Karpas-422 (cell line): ENCODE results near the gene SRCIN1. TPM values are rescaled to one million over a fixed set of nuclear protein-coding genes. Genes with fewer than 3 reads are reported as not detected.

Experiments
- DNase-seq: peaks from one replicate; pipeline ENCODE4 v3.0.0-alpha.2; 2015
- H2AFZ ChIP-seq: fragments of 200-600 bp; sonication (generic); 2 replicates; pipeline ENCODE4 v1.6.1; 2014; ENCODE audit warnings: antibody characterized with exemption, low read length, mixed read lengths
- H3K27ac ChIP-seq: fragments of 200-600 bp; sonication (generic); 2 replicates; pipeline ENCODE4 v1.5.1; 2014; ENCODE audit warnings: mild to moderate bottlenecking, low read length, moderate library complexity
- H3K27me3 ChIP-seq: fragments of 200-600 bp; sonication (generic); 2 replicates; pipeline ENCODE4 v1.6.1; 2014; ENCODE audit warnings: low read length, mixed read lengths
- H3K36me3 ChIP-seq: fragments of 200-600 bp; sonication (generic); 2 replicates; pipeline ENCODE4 v1.6.1; 2014; ENCODE audit warnings: low read length, mixed read lengths; ENCODE audit not compliant: insufficient read depth
- H3K4me1 ChIP-seq: fragments of 200-600 bp; sonication (generic); 2 replicates; pipeline ENCODE4 v1.6.1; 2014; ENCODE audit warnings: mild to moderate bottlenecking, low read length, mixed read lengths
- H3K4me2 ChIP-seq: fragments of 200-600 bp; sonication (generic); 2 replicates; pipeline ENCODE4 v1.6.1; 2014; ENCODE audit warnings: low read length, low read depth, mild to moderate bottlenecking; ENCODE audit not compliant: poor library complexity, severe bottlenecking
- H3K4me3 ChIP-seq: fragments of 200-600 bp; sonication (generic); 2 replicates; pipeline ENCODE4 v1.5.1; 2014; ENCODE audit warnings: mild to moderate bottlenecking, antibody characterized with exemption, low read length, mixed read lengths
- H3K79me2 ChIP-seq: fragments of 200-600 bp; sonication (generic); 2 replicates; pipeline ENCODE4 v1.6.1; 2014; ENCODE audit warnings: mild to moderate bottlenecking, low read length, mixed read lengths
- H3K9ac ChIP-seq: fragments of 200-600 bp; sonication (generic); 2 replicates; pipeline ENCODE4 v1.6.0; 2014; ENCODE audit warnings: low read length
- H3K9me2 ChIP-seq: fragments of 200-600 bp; sonication (generic), shearing (Covaris generic); replicated peaks from 2 replicates; pipeline ENCODE4 v1.6.0; 2014; ENCODE audit warnings: mild to moderate bottlenecking, low read length, moderate library complexity; ENCODE audit not compliant: insufficient read depth
- H3K9me3 ChIP-seq: fragments of 300-700, 200-600 bp; sonication (generic); 2 replicates; pipeline ENCODE4 v1.6.1; 2014; ENCODE audit warnings: low read length, mixed read lengths
- H4K20me1 ChIP-seq: fragments of 200-600 bp; sonication (generic); 2 replicates; pipeline ENCODE4 v1.6.1; 2014; ENCODE audit warnings: mild to moderate bottlenecking, antibody characterized with exemption, low read length, low read depth; ENCODE audit not compliant: insufficient read depth
- total RNA-seq: library from RNA; depleted of rRNA; stranded (reverse); fragments of >200 nt; shearing (Covaris generic); gene quantifications from 2 replicates; pipeline ENCODE4 v1.2.3, GENCODE V29; 2014; ENCODE audit warnings: low replicate concordance

The SRCIN1 gene
- total RNA-seq, 1 experiment from 2014 or later, result 0.86 TPM

- no peaks in the 10 kb centered on the region for H4K20me1 ChIP-seq
- H3K9me2 ChIP-seq, result no peaks in the 10 kb centered on the region
- no peaks in the 10 kb centered on the region for H3K27me3 ChIP-seq
- H3K9me3 ChIP-seq, result no peaks in the 10 kb centered on the region
- no peak overlapping the region for H3K9ac ChIP-seq
- no peaks in the 10 kb centered on the region for H3K79me2 ChIP-seq
- no peak overlapping the region for H2AFZ ChIP-seq
- no peak overlapping the region for H3K4me3 ChIP-seq
- H3K36me3 ChIP-seq, result no peaks in the 10 kb centered on the region
- no peak for DNase-seq
- no peak overlapping the region for H3K27ac ChIP-seq
- no peak overlapping the region for H3K4me2 ChIP-seq
- H3K4me1 ChIP-seq, result no peaks in the 10 kb centered on the region
Observed at GRCh38 chr17:38545531-38546225, 60.1 kb downstream of the SRCIN1 start.

- H3K9me3 ChIP-seq, result no peaks in the 10 kb centered on the region
- H3K4me1 ChIP-seq, result no peaks in the 10 kb centered on the region
- no peaks in the 10 kb centered on the region for H3K27me3 ChIP-seq
- H3K4me3 ChIP-seq, result no peak overlapping the region
- H4K20me1 ChIP-seq, result no peaks in the 10 kb centered on the region
- H3K27ac ChIP-seq, result no peak overlapping the region
- H3K79me2 ChIP-seq, result no peaks in the 10 kb centered on the region
- H3K36me3 ChIP-seq, result no peaks in the 10 kb centered on the region
- H2AFZ ChIP-seq, result no peak overlapping the region
- no peaks in the 10 kb centered on the region for H3K9me2 ChIP-seq
- no peak overlapping the region for H3K4me2 ChIP-seq
- DNase-seq, result no peak
- H3K9ac ChIP-seq, result no peak overlapping the region
Observed at GRCh38 chr17:38544839-38545209, 60.9 kb downstream of the SRCIN1 start.

- H3K27me3 ChIP-seq, result no peaks in the 10 kb centered on the region
- DNase-seq, result no peak
- no peaks in the 10 kb centered on the region for H3K9me2 ChIP-seq
- H3K4me3 ChIP-seq, result no peak overlapping the region
- H3K9ac ChIP-seq, result no peak overlapping the region
- no peaks in the 10 kb centered on the region for H4K20me1 ChIP-seq
- no peak overlapping the region for H3K27ac ChIP-seq
- no peaks in the 10 kb centered on the region for H3K36me3 ChIP-seq
- no peak overlapping the region for H3K4me2 ChIP-seq
- no peaks in the 10 kb centered on the region for H3K79me2 ChIP-seq
- no peaks in the 10 kb centered on the region for H3K4me1 ChIP-seq
- H2AFZ ChIP-seq, result no peak overlapping the region
- no peaks in the 10 kb centered on the region for H3K9me3 ChIP-seq
Observed at GRCh38 chr17:38544175-38544838, 61.4 kb downstream of the SRCIN1 start.

GRCh38 chr17:38543403-38544174 lies 62.2 kb downstream of the SRCIN1 start:
- no peaks in the 10 kb centered on the region for H3K27me3 ChIP-seq
- no peaks in the 10 kb centered on the region for H4K20me1 ChIP-seq
- no peak overlapping the region for H3K9ac ChIP-seq
- no peak overlapping the region for H3K4me3 ChIP-seq
- no peaks in the 10 kb centered on the region for H3K9me2 ChIP-seq
- H2AFZ ChIP-seq, result no peak overlapping the region
- no peaks in the 10 kb centered on the region for H3K9me3 ChIP-seq
- no peak overlapping the region for H3K4me2 ChIP-seq
- no peaks in the 10 kb centered on the region for H3K79me2 ChIP-seq
- H3K36me3 ChIP-seq, result no peaks in the 10 kb centered on the region
- no peaks in the 10 kb centered on the region for H3K4me1 ChIP-seq
- H3K27ac ChIP-seq, result no peak overlapping the region
- DNase-seq, result no peak

GRCh38 chr17:38542286-38542685 lies 63.5 kb downstream of the SRCIN1 start:
- Histone ChIP-seq H3K79me2 (no peaks in the 10 kb centered on the region), H3K9me2 (no peaks in the 10 kb centered on the region), H3K36me3 (no peaks in the 10 kb centered on the region), H4K20me1 (no peaks in the 10 kb centered on the region), H3K4me3 (no peak overlapping the region), H3K27ac (no peak overlapping the region), H2AFZ (no peak overlapping the region), H3K27me3 (no peaks in the 10 kb centered on the region), H3K4me1 (no peaks in the 10 kb centered on the region), H3K9ac (no peak overlapping the region), H3K9me3 (no peaks in the 10 kb centered on the region), H3K4me2 (no peak overlapping the region)
- no peak for DNase-seq

- no peak for DNase-seq
- no peaks in the 10 kb centered on the region for H3K27me3 ChIP-seq
Observed at GRCh38 chr17:38541281-38541680, 64.5 kb downstream of the SRCIN1 start.

GRCh38 chr17:38540514-38541045 lies 65.2 kb downstream of the SRCIN1 start:
- Histone ChIP-seq H3K9ac (no peak overlapping the region), H4K20me1 (no peaks in the 10 kb centered on the region), H3K79me2 (no peaks in the 10 kb centered on the region), H3K27me3 (no peaks in the 10 kb centered on the region), H3K9me3 (no peaks in the 10 kb centered on the region), H3K4me1 (no peaks in the 10 kb centered on the region), H3K27ac (no peak overlapping the region), H2AFZ (no peak overlapping the region), H3K9me2 (no peaks in the 10 kb centered on the region), H3K4me3 (no peak overlapping the region), H3K4me2 (no peak overlapping the region), H3K36me3 (no peaks in the 10 kb centered on the region)
- no peak for DNase-seq

More at GRCh38 chr17:38541281-38541680, 64.5 kb downstream of the SRCIN1 start:
- no peaks in the 10 kb centered on the region for H3K9me3 ChIP-seq
- H3K9me2 ChIP-seq, result no peaks in the 10 kb centered on the region
- no peak overlapping the region for H3K4me2 ChIP-seq
- H3K4me3 ChIP-seq, result no peak overlapping the region
- no peak overlapping the region for H3K27ac ChIP-seq
- no peak overlapping the region for H3K9ac ChIP-seq
- H2AFZ ChIP-seq, result no peak overlapping the region
- no peaks in the 10 kb centered on the region for H3K4me1 ChIP-seq
- H3K36me3 ChIP-seq, result no peaks in the 10 kb centered on the region
- no peaks in the 10 kb centered on the region for H3K79me2 ChIP-seq
- no peaks in the 10 kb centered on the region for H4K20me1 ChIP-seq

- Histone ChIP-seq H3K9ac (no peak overlapping the region), H3K79me2 (no peaks in the 10 kb centered on the region), H3K27ac (no peak overlapping the region), H3K4me1 (no peaks in the 10 kb centered on the region), H4K20me1 (no peaks in the 10 kb centered on the region), H3K36me3 (no peaks in the 10 kb centered on the region), H3K27me3 (no peaks in the 10 kb centered on the region), H3K4me3 (no peak overlapping the region), H3K4me2 (no peak overlapping the region), H3K9me3 (no peaks in the 10 kb centered on the region), H3K9me2 (no peaks in the 10 kb centered on the region), H2AFZ (no peak overlapping the region)
- no peak for DNase-seq
Observed at GRCh38 chr17:38539386-38539785, 66.4 kb downstream of the SRCIN1 start.
